Glutamatergic neuron (in vitro differentiated cells): ENCODE results near the gene AMIGO2. TPM values are rescaled to one million over a fixed set of nuclear protein-coding genes. Genes with fewer than 3 reads are reported as not detected.

Experiments used
- DNase-seq: peaks from one replicate; pipeline ENCODE4 v3.0.0; 2022
- H3K27ac Mint-ChIP-seq: one replicate; pipeline ENCODE4 v1.8.0; 2020; ENCODE audit warnings: mild to moderate bottlenecking, mixed read lengths, inconsistent platforms; ENCODE audit not compliant: unreplicated experiment
- H3K27me3 Mint-ChIP-seq: one replicate; pipeline ENCODE4 v1.8.0; 2020; ENCODE audit warnings: mild to moderate bottlenecking, moderate library complexity, mixed read lengths, inconsistent platforms; ENCODE audit not compliant: unreplicated experiment
- H3K36me3 Mint-ChIP-seq: one replicate; pipeline ENCODE4 v1.8.0; 2020; ENCODE audit warnings: mild to moderate bottlenecking, mixed read lengths, inconsistent platforms; ENCODE audit not compliant: unreplicated experiment
- H3K4me1 Mint-ChIP-seq: one replicate; pipeline ENCODE4 v1.8.0; 2020; ENCODE audit warnings: mild to moderate bottlenecking, low read depth, mixed read lengths, inconsistent platforms; ENCODE audit not compliant: unreplicated experiment
- H3K4me3 Mint-ChIP-seq: one replicate; pipeline ENCODE4 v1.8.0; 2020; ENCODE audit warnings: mild to moderate bottlenecking, mixed read lengths, inconsistent platforms; ENCODE audit not compliant: unreplicated experiment
- H3K9me3 Mint-ChIP-seq: one replicate; pipeline ENCODE4 v1.8.0; 2020; ENCODE audit warnings: mild to moderate bottlenecking, moderate library complexity, mixed read lengths, inconsistent platforms; ENCODE audit not compliant: unreplicated experiment
- total RNA-seq: library from RNA; stranded (reverse); fragmentation: NEBNext Ultra II Directional; extraction: Animal tissue kit (Norgen Biotek cat#: 25700); gene quantifications from one replicate; pipeline ENCODE4 v1.2.1, GENCODE V29; 2021; ENCODE audit not compliant: unreplicated experiment
- TF ChIP-seq, protein P1 (sequence below): fragments of 200-600 bp; sonication (generic); IDR thresholded peaks from one replicate; pipeline ENCODE4 v1.5.0; 2021; ENCODE audit not compliant: partially characterized antibody, unreplicated experiment

AMIGO2 gene
- total RNA-seq, 1 donor from 2014 or later = 1.7 TPM

DNA sequence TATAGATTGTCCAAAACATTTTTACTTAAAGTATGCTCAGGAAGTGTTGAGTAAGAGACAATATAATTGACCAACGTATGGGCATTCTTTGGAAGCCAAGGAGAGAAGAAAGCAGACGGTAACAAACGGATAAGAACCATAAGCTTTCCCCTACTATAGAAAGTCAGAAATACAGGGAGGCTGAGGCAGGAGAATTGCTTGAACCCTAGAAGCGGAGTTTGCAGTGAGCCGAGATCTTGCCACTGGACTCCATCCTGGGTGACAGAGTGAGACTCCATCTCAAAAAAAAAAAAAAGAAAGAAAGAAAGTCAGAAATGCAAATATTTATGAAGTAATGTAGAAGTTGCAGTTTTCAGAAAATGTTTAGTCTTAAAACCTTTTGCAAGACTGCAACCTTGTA, 51.6 kb downstream of the AMIGO2 start:
- H3K27me3 Mint-ChIP-seq = peaks cover 3% of the 10 kb centered on the region

More for the DNA sequence above, 51.6 kb downstream of the AMIGO2 start:
- Mint-ChIP-seq H3K27ac (no peak overlapping the region), H3K36me3 (no peaks in the 10 kb centered on the region), H3K4me3 (no peak overlapping the region), H3K4me1 (peaks cover 1% of the 10 kb centered on the region), H3K9me3 (no peaks in the 10 kb centered on the region)
- no peak for DNase-seq
- TF ChIP-seq, protein P1, sequence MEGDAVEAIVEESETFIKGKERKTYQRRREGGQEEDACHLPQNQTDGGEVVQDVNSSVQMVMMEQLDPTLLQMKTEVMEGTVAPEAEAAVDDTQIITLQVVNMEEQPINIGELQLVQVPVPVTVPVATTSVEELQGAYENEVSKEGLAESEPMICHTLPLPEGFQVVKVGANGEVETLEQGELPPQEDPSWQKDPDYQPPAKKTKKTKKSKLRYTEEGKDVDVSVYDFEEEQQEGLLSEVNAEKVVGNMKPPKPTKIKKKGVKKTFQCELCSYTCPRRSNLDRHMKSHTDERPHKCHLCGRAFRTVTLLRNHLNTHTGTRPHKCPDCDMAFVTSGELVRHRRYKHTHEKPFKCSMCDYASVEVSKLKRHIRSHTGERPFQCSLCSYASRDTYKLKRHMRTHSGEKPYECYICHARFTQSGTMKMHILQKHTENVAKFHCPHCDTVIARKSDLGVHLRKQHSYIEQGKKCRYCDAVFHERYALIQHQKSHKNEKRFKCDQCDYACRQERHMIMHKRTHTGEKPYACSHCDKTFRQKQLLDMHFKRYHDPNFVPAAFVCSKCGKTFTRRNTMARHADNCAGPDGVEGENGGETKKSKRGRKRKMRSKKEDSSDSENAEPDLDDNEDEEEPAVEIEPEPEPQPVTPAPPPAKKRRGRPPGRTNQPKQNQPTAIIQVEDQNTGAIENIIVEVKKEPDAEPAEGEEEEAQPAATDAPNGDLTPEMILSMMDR = no peak

Other genes starting within 250 kb of the AMIGO2 start
- gene PCED1B, start 338 bp downstream of the AMIGO2 start, total RNA-seq = 0.27 TPM